SJCRH30 (cell line): ENCODE results near the gene HOXD13. TPM values are rescaled to one million over a fixed set of nuclear protein-coding genes. Genes with fewer than 3 reads are reported as not detected.

Experiments used
- DNase-seq, 2 experiments: peaks; one replicate each; pipeline ENCODE4 v3.0.0-alpha.2; 2015 to 2020
- H3K27ac ChIP-seq: fragments of 250-450 bp; sonication (Bioruptor Pico); 2 replicates; pipeline ENCODE4 v1.5.1; 2020; ENCODE audit warnings: mild to moderate bottlenecking, moderate library complexity
- H3K27me3 ChIP-seq: fragments of 250-450 bp; sonication (Bioruptor Pico); 2 replicates; pipeline ENCODE4 v1.5.1; 2020; ENCODE audit warnings: mild to moderate bottlenecking, moderate library complexity
- H3K36me3 ChIP-seq: fragments of 250-450 bp; sonication (Bioruptor Pico); 2 replicates; pipeline ENCODE4 v1.5.1; 2020; ENCODE audit warnings: mild to moderate bottlenecking, moderate library complexity
- H3K4me1 ChIP-seq: fragments of 250-450 bp; sonication (Bioruptor Pico); 2 replicates; pipeline ENCODE4 v1.5.1; 2020; ENCODE audit warnings: mild to moderate bottlenecking, moderate library complexity
- H3K4me3 ChIP-seq: fragments of 250-450 bp; sonication (Bioruptor Pico); 2 replicates; pipeline ENCODE4 v1.5.1; 2020; ENCODE audit warnings: mild to moderate bottlenecking, moderate library complexity
- H3K9me3 ChIP-seq: fragments of 250-450 bp; sonication (Bioruptor Pico); replicated peaks from 2 replicates; pipeline ENCODE4 v1.5.1; 2020; ENCODE audit warnings: mild to moderate bottlenecking, moderate library complexity
- total RNA-seq: library from RNA; depleted of rRNA; stranded (reverse); fragments of >200 nt; shearing (Covaris generic); gene quantifications from 2 replicates; pipeline ENCODE4 v1.2.3, GENCODE V29; 2014

HOXD13 gene
- total RNA-seq, 1 experiment from 2014 or later, result 13.6 TPM

- no peaks in the 10 kb centered on the region for H3K4me1 ChIP-seq
- H3K36me3 ChIP-seq, result no peaks in the 10 kb centered on the region
- H3K27ac ChIP-seq, result no peak overlapping the region
- H3K27me3 ChIP-seq, result no peaks in the 10 kb centered on the region; the same call in 1 of the 2 replicates
- H3K4me3 ChIP-seq, result no peak overlapping the region
- peak; percentile 26 to 54 for DNase-seq
- no peaks in the 10 kb centered on the region for H3K9me3 ChIP-seq
These were observed 6.4 kb upstream of the HOXD13 start for GRCh38 chr2:176085861-176086771.

DNA sequence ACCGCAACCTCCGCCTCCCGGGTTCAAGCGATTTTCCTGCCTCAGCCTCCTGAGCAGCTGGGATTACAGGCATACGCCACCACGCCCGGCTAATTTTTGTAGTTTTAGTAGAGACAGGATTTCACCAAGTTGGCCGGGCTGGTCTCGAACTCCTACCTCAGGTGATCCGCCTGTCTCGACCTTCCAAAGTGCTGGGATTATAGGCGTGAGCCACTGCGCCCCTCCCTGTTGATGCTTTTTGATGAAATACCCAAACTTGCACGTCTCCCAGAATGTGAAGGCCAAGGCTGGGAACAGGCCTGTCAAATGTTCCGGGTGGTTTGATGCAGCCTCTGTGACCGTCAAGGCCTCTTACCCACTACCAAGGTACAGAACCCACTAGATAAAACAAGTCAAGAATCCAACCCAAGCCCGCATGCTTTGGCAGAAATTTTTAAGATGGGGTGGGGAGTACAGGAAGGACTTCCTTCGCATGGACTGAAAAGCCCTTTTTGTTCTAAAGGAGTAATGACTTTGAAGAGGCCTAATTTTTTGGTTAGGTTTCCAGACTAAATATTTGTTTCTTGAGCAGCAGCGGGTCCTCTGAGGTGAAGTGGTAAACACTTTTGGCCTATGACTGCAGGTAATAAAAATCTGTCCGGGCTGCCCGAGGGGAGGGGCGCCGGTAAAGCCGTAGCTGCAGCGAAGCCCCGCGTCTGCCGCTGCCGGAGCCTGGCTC lies 5.0 kb upstream of the HOXD13 start:
- Histone ChIP-seq H3K27me3 (no peaks in the 10 kb centered on the region; the same call in 1 of the 2 replicates), H3K4me3 (no peak overlapping the region)

GRCh38 chr2:176088048-176088936 lies 4.2 kb upstream of the HOXD13 start:
- peak; percentile 62 to 78 for DNase-seq
- Histone ChIP-seq H3K27ac (no peak overlapping the region), H3K9me3 (no peaks in the 10 kb centered on the region), H3K27me3 (no peaks in the 10 kb centered on the region; the same call in 1 of the 2 replicates), H3K4me1 (no peaks in the 10 kb centered on the region), H3K36me3 (no peaks in the 10 kb centered on the region), H3K4me3 (peak overlapping the region; percentile 40)

More for the DNA sequence above, 5.0 kb upstream of the HOXD13 start:
- H3K27ac ChIP-seq, result no peak overlapping the region
- H3K4me1 ChIP-seq, result no peaks in the 10 kb centered on the region
- no peaks in the 10 kb centered on the region for H3K9me3 ChIP-seq
- no peaks in the 10 kb centered on the region for H3K36me3 ChIP-seq
- DNase-seq, result no peak

DNA sequence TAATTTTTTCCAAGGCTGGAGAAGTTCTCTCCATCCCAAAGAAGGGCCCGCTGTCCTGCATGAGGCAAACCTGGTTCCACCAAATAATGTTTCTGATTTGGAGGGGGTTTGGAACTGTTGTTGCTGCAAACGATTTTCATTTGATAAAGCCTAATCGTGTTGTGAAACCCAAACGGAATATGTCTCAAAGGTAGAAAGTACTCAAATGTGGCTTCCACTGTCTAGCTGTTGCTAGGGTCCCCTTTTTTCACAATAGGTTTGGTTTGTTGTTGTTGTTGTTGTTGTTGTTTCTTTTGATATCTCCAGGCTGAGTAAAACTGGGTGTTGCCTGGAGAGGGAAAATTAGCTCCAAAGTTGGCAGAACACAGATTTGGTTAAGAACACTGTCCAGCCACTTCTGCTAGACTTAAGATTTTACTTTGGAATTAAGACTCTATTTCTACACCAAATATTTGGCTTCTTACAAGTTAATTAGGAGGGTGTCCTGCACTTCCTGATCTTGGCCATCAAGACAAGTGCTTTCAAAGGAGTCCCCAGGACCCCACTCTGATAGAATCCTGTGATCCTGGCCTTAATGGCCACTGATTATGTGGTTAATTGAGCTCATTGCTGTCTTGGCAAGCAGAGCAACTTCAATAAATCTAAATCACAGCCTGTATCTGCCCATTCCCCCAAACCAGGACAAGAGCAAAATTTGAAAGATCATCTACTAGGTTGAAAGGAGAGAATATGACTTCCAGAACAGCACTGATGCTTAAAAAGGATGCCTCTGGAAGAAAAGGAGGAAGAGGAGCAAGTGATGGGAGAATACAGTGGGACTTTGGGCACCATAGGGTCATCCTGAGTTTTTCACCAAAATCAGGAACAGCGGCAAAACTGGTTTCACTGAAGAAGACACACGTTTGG lies 3.3 kb upstream of the HOXD13 start:
- no peak for DNase-seq
- Histone ChIP-seq H3K4me3 (no peak overlapping the region), H3K27ac (no peak overlapping the region), H3K36me3 (no peaks in the 10 kb centered on the region), H3K9me3 (no peaks in the 10 kb centered on the region), H3K27me3 (no peaks in the 10 kb centered on the region; the same call in 1 of the 2 replicates), H3K4me1 (no peaks in the 10 kb centered on the region)

- Histone ChIP-seq H3K36me3 (no peaks in the 10 kb centered on the region), H3K27ac (no peak overlapping the region), H3K4me3 (no peak overlapping the region), H3K4me1 (no peaks in the 10 kb centered on the region), H3K9me3 (no peaks in the 10 kb centered on the region), H3K27me3 (no peaks in the 10 kb centered on the region; the same call in 1 of the 2 replicates)
- DNase-seq, result no peak
These were observed 2.6 kb upstream of the HOXD13 start for GRCh38 chr2:176089843-176090395.

DNA sequence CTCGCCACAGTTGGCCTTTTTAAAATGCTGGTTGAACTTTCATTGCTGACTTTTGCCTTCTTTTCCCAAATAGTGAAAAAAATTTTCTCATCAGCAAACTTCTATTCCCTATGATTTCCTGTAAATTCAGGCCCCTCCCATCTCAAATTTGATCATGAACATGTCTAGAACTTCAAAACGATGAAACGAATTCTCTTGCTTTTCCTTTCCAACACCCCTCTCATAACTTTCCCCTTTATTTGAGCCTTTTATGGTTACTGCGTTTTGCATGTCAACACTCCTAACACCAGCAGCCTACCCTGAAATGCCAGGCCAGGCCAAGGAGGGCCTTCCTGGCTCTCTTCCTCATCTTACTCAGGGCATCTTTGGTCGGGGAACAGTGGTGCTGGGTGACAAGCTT lies 1.7 kb upstream of the HOXD13 start:
- H3K9me3 ChIP-seq, result no peaks in the 10 kb centered on the region
- H3K4me1 ChIP-seq, result no peaks in the 10 kb centered on the region
- DNase-seq, result no peak
- H3K27me3 ChIP-seq, result no peaks in the 10 kb centered on the region; the same call in 1 of the 2 replicates
- H3K4me3 ChIP-seq, result no peak overlapping the region
- H3K36me3 ChIP-seq, result no peaks in the 10 kb centered on the region
- H3K27ac ChIP-seq, result no peak overlapping the region

GRCh38 chr2:176091329-176092258 lies 927 bp upstream of the HOXD13 start:
- DNase-seq, result no peak
- H3K27me3 ChIP-seq, result no peaks in the 10 kb centered on the region; the same call in 1 of the 2 replicates
- H3K27ac ChIP-seq, result no peak overlapping the region
- no peaks in the 10 kb centered on the region for H3K9me3 ChIP-seq
- H3K4me1 ChIP-seq, result no peaks in the 10 kb centered on the region
- H3K4me3 ChIP-seq, result no peak overlapping the region
- H3K36me3 ChIP-seq, result no peaks in the 10 kb centered on the region

GRCh38 chr2:176093145-176093897 lies 800 bp downstream of the HOXD13 start:
- H3K4me1 ChIP-seq, result no peaks in the 10 kb centered on the region
- peak overlapping the region; percentile 67 for H3K4me3 ChIP-seq
- DNase-seq, result peak; percentile 60 to 69
- no peak overlapping the region for H3K27ac ChIP-seq
- no peaks in the 10 kb centered on the region for H3K9me3 ChIP-seq
- no peaks in the 10 kb centered on the region; the same call in 1 of the 2 replicates for H3K27me3 ChIP-seq
- no peaks in the 10 kb centered on the region for H3K36me3 ChIP-seq

DNA sequence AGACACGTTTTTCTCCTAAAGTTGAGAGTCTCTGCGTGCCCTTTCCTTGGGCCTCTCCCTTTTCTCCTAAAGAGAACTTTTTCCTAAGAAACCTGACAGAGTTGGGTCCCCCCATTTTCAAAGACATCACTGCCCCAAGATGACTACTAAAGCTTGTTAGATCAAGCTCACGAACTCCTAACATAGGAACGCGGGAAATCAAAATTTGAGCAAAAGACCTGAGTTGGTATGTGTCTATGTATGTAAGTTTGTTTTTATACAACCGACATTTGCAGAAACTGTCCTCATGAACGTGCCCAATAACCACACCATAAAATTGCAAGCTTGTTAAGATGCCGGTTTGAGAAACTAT lies 1.4 kb downstream of the HOXD13 start:
- Histone ChIP-seq H3K9me3 (no peaks in the 10 kb centered on the region), H3K27me3 (no peaks in the 10 kb centered on the region; the same call in 1 of the 2 replicates), H3K4me3 (peak overlapping the region; percentile 67), H3K27ac (no peak overlapping the region), H3K36me3 (no peaks in the 10 kb centered on the region), H3K4me1 (no peaks in the 10 kb centered on the region)
- DNase-seq, result no peak

DNA sequence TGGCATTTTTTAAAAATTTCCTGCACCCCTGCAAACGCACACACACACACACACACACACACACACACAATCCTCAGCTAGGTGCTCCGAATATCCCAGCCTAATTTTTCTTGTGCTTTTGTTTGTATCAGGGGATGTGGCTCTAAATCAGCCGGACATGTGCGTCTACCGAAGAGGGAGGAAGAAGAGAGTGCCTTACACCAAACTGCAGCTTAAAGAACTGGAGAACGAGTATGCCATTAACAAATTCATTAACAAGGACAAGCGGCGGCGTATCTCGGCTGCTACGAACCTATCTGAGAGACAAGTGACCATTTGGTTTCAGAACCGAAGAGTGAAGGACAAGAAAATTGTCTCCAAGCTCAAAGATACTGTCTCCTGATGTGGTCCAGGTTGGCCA lies 1.8 kb downstream of the HOXD13 start:
- no peaks in the 10 kb centered on the region for H3K4me1 ChIP-seq
- H3K9me3 ChIP-seq, result no peaks in the 10 kb centered on the region
- no peaks in the 10 kb centered on the region; the same call in 1 of the 2 replicates for H3K27me3 ChIP-seq
- peak overlapping the region; percentile 67 for H3K4me3 ChIP-seq
- no peak overlapping the region for H3K27ac ChIP-seq
- no peak for DNase-seq
- H3K36me3 ChIP-seq, result no peaks in the 10 kb centered on the region

GRCh38 chr2:176095421-176095820 lies 2.9 kb downstream of the HOXD13 start:
- Histone ChIP-seq H3K4me1 (no peaks in the 10 kb centered on the region), H3K27ac (no peak overlapping the region), H3K36me3 (no peaks in the 10 kb centered on the region), H3K9me3 (no peaks in the 10 kb centered on the region), H3K27me3 (no peaks in the 10 kb centered on the region; the same call in 1 of the 2 replicates), H3K4me3 (no peak overlapping the region)
- DNase-seq, result no peak
